ENCODE measurements around the gene GALNT3.

Gene GALNT3

GRCh38 chr2:165725421-165725820 lies 68.6 kb downstream of the GALNT3 start:
- no peak for DNase-seq

- DNase-seq, result no peak
These were observed 73.5 kb downstream of the GALNT3 start for GRCh38 chr2:165720511-165720910.

GRCh38 chr2:165718610-165719210 lies 75.3 kb downstream of the GALNT3 start:
- DNase-seq, result no peak

- DNase-seq, result no peak
These were observed 78.0 kb downstream of the GALNT3 start for GRCh38 chr2:165716091-165716490.

GRCh38 chr2:165706960-165707487 lies 87.0 kb downstream of the GALNT3 start:
- DNase-seq, result no peak

GRCh38 chr2:165701147-165701546 lies 92.9 kb downstream of the GALNT3 start:
- no peak for DNase-seq

- no peak for DNase-seq
These were observed 93.5 kb downstream of the GALNT3 start for GRCh38 chr2:165700531-165700930.

GRCh38 chr2:165699946-165700345 lies 94.1 kb downstream of the GALNT3 start:
- DNase-seq, result no peak

- peak; percentile 13 to 15 for DNase-seq
These were observed 95.6 kb downstream of the GALNT3 start for GRCh38 chr2:165698444-165698884.

GRCh38 chr2:165697748-165698443 lies 96.2 kb downstream of the GALNT3 start:
- no peak for DNase-seq

Data from inflammatory macrophage (primary cell).